Immature natural killer cell (primary cell): ENCODE measurements around the gene MCF2L. TPM values are rescaled to one million over a fixed set of nuclear protein-coding genes. Genes with fewer than 3 reads are reported as not detected.

ENCODE experiments used
- DNase-seq, 3 donors: peaks; one replicate each; pipeline ENCODE4 v3.0.0; 2022; ENCODE audit warnings: mixed read lengths in 1 of 3
- H3K27ac Mint-ChIP-seq, 6 donors: one replicate each; pipeline ENCODE4 v1.8.0; 2020; ENCODE audit warnings: mixed read lengths in 6 of 6, mild to moderate bottlenecking in 5 of 6, inconsistent platforms in 4 of 6, moderate library complexity in 3 of 6
- H3K27me3 Mint-ChIP-seq, 3 donors: one replicate each; pipeline ENCODE4 v1.8.0; 2020 to 2021; ENCODE audit warnings: low read depth in 3 of 3, mild to moderate bottlenecking in 3 of 3, mixed read lengths in 3 of 3, moderate library complexity in 3 of 3, inconsistent platforms in 1 of 3
- H3K36me3 Mint-ChIP-seq, 3 donors: one replicate each; pipeline ENCODE4 v1.8.0; 2020; ENCODE audit warnings: mixed read lengths in 3 of 3, inconsistent platforms in 2 of 3, mild to moderate bottlenecking in 2 of 3
- H3K4me1 Mint-ChIP-seq, 2 donors: one replicate each; pipeline ENCODE4 v1.8.0; 2020; ENCODE audit warnings: inconsistent platforms in 2 of 2, mild to moderate bottlenecking in 2 of 2, mixed read lengths in 2 of 2, moderate library complexity in 1 of 2
- H3K4me3 Mint-ChIP-seq, 5 donors: one replicate each; pipeline ENCODE4 v1.8.0; 2020; ENCODE audit warnings: mild to moderate bottlenecking in 5 of 5, mixed read lengths in 5 of 5, inconsistent platforms in 3 of 5, moderate library complexity in 3 of 5
- H3K9me3 Mint-ChIP-seq, 6 donors: one replicate each; pipeline ENCODE4 v1.8.0; 2020; ENCODE audit warnings: mild to moderate bottlenecking in 6 of 6, mixed read lengths in 6 of 6, inconsistent platforms in 4 of 6, moderate library complexity in 3 of 6
- polyA plus RNA-seq, 3 donors: library from polyadenylated mRNA; unstranded; fragments of 300-500 nt; fragmentation: Illumina TruSeq; gene quantifications; one replicate each; pipeline ENCODE4 v1.2.3, GENCODE V29; 2021

The MCF2L gene
- polyA plus RNA-seq, 3 donors from 2014 or later: 0.82 TPM; not detected in 2

DNA sequence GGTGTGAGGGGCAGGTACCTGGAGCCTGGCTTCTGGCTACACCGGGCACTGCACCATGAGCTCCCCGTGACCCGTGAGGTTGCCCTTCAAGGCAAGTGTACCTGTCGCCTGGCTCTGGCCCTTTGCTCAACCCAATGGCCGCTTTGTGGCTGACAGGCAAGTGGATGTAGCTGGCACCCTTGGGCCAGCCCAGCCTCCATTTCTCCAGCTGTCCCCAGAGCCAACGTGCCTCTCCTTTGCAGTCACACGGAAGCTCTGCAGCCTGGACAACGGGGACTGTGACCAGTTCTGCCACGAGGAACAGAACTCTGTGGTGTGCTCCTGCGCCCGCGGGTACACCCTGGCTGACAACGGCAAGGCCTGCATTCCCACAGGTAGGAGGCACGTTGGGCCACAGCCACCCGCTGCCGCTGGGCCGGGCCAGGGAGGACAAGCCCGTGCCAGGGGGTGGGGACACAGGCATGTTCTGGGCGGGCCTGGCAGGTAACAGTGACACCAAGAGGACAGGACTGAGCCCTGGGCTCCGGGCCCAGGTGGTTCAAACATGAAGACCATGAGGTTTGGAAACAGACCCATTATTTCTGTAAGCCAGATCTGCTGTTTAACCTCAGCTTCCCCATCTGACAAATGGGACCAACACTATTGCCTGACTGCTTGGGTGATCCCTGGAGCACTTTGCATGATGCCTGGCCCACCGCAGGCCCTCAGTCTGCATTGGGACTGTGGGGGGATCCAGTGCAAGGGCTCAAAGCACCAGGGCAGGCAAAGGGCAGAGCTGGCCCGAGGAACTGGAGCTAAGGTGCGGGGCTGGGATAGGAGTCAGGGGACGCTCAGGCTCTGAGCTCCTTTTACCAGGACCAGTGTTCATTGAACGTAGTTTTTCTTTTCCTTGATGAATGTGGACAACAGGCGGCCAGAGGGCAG, 171.9 kb downstream of the MCF2L start:
- Mint-ChIP-seq H3K4me3 (no peak overlapping the region), H3K27me3 (peaks cover 0 to 5% (median 0%) of the 10 kb centered on the region in 3 donors), H3K36me3 (no peaks in the 10 kb centered on the region), H3K27ac (no peak overlapping the region), H3K9me3 (no peaks in the 10 kb centered on the region), H3K4me1 (no peaks in the 10 kb centered on the region)
- no peak for DNase-seq

DNA sequence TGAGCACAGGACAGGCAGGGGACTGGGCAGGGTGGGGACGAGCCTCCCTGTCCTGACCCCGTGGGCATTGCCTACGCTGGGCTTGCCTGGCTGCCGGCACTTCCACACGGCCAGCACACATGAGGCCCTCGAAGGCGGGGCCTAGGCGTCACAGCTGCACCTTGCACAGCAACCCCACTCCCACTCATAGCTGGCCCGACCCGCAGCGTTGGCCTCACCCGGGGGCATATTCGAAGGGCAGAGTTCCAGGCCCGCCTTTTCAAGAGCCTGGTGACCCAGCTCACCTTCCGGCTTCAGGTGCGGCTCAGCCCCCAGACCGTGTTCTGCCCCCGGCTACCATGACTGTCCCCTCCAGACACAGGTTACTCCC, 172.6 kb downstream of the MCF2L start:
- H3K4me3 Mint-ChIP-seq: no peak overlapping the region
- H3K27ac Mint-ChIP-seq: no peak overlapping the region
- no peaks in the 10 kb centered on the region for H3K9me3 Mint-ChIP-seq
- no peak for DNase-seq
- no peaks in the 10 kb centered on the region for H3K4me1 Mint-ChIP-seq
- peaks cover 0 to 5% (median 0%) of the 10 kb centered on the region in 3 donors for H3K27me3 Mint-ChIP-seq
- H3K36me3 Mint-ChIP-seq: no peaks in the 10 kb centered on the region

DNA sequence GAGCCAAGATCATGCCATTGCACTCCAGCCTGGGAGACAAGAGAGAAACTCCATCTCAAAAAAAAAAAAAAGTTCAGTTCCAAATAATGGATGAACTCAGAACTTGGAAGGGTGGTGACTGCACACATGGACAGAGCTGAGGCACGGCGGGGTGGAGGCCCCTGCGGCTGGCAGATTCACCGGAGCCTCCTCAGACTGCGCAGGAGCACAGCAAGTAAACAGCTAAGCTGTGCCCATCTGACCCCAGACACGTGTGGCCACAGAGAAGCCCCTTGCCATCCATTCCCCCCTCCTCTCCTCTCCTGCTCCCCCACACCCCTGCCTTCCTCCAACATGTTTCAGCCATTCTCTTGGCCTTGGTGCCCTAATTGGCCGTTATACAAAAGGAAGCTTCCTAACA, 173.9 kb downstream of the MCF2L start:
- Mint-ChIP-seq H3K36me3 (no peaks in the 10 kb centered on the region), H3K27ac (peak overlapping the region in 1 of 6 donors; percentile 71), H3K4me3 (no peak overlapping the region), H3K4me1 (no peaks in the 10 kb centered on the region), H3K27me3 (peaks cover 0 to 5% (median 0%) of the 10 kb centered on the region in 3 donors), H3K9me3 (no peaks in the 10 kb centered on the region)
- no peak for DNase-seq

DNA sequence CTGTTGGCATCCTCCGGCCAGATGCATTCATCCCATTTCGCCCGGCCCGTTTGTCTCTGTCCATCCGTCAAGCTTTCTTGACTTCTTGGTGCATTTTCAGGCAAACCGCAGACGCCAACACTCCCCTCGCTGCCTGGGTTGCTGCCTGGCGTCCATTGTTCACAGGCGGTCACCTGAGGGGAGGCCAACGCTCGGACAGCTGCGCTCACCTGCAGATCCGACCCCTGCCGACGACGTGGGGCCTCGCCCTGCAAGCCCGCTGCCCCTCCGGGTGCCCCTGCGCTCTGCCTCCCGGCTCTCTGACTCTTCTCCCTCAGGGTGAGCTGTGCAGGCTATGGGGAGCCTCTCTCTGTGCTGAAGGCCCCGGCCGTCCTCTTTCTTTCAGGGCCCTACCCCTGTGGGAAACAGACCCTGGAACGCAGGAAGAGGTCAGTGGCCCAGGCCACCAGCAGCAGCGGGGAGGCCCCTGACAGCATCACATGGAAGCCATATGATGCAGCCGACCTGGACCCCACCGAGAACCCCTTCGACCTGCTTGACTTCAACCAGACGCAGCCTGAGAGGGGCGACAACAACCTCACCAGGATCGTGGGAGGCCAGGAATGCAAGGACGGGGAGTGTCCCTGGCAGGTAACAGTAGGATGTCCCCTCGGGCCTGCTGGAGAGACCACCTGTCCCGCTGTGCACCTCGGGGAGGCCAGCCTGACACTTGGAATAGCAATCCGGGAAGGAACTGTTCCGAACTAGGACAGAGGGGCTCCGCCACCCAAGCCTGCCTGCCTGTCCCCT, 174.6 kb downstream of the MCF2L start:
- no peaks in the 10 kb centered on the region for H3K36me3 Mint-ChIP-seq
- no peak overlapping the region for H3K4me3 Mint-ChIP-seq
- H3K9me3 Mint-ChIP-seq: no peaks in the 10 kb centered on the region
- DNase-seq: no peak
- H3K27me3 Mint-ChIP-seq: peaks cover 0 to 7% (median 0%) of the 10 kb centered on the region in 3 donors
- no peak overlapping the region for H3K27ac Mint-ChIP-seq
- no peaks in the 10 kb centered on the region for H3K4me1 Mint-ChIP-seq

DNA sequence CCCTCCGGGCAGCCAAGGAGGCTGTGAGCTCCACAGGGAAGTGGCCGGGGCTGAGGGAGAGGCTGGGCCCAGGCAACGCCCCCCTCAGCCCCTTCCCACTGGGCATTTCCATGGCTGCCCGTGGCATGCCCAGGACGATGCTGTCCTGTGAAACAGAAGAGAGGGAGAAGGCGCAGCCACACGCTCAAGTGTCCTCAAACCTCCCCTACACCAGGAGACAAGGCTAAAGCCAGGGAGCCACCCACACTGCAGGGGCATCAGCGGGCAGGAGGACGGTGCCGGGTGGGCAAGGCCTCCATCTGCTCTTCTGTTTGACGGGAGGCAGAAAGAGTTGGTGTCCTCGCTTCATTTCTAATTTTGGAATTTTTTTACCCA, 175.2 kb downstream of the MCF2L start:
- Mint-ChIP-seq H3K27ac (no peak overlapping the region), H3K36me3 (no peaks in the 10 kb centered on the region), H3K4me1 (no peaks in the 10 kb centered on the region), H3K9me3 (no peaks in the 10 kb centered on the region), H3K4me3 (no peak overlapping the region), H3K27me3 (peaks cover 0 to 7% (median 0%) of the 10 kb centered on the region in 3 donors)
- no peak for DNase-seq

DNA sequence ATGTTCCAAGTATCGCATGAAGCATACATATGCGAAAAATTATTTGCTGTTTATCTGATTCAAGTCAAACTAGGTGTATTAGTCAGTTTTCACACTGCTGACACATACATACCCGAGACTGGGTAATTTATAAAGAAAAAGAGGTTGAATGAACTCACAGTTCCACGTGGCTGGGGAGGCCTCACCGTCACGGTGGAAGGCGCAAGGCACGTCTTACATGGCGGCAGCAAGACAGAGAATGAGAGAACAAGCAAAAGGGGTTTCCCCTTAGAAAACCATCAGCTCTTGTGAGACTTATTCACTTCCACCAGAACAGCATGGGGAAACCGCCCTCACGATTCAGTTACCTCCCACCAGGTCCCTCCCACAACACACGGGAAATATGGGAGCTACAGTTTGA, 176.5 kb downstream of the MCF2L start:
- no peaks in the 10 kb centered on the region for H3K36me3 Mint-ChIP-seq
- no peak overlapping the region for H3K27ac Mint-ChIP-seq

DNA sequence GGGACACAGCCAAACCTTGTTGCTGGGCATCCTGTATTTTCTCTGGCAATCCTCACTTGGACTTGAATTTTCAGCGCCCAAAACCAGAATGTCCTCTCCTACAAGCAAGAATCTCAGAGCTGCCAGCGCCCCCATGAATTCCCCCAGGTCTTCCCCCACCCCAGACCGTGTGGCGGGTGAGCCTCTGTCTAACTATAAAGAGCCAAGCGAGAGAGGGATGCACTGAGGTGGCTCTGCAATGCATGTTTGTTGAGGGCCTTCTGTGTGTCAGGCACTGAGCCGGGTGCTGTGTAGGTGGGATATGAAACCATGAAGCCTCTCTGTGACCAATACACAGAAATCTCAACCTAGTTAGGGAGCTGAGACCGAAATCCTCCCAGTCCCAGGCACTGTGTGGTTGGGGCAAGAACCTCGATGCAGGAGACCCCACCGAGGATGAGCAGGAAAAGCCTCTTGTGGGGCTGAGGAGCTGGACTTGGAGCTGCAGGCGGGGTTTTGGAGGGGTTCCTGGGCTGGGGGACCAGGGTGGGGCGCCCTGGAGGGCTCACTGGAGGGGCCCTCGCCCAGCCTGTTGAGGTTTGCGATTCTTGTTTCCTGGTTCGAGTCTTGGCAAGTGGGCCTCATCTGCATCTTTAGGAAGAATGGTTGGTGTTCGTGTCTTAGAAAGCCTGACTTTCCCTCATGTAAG, 177.0 kb downstream of the MCF2L start:
- no peak overlapping the region for H3K4me3 Mint-ChIP-seq
- no peak for DNase-seq
- peaks cover 0 to 9% (median 2%) of the 10 kb centered on the region in 3 donors for H3K27me3 Mint-ChIP-seq
- H3K9me3 Mint-ChIP-seq: no peaks in the 10 kb centered on the region
- H3K27ac Mint-ChIP-seq: no peak overlapping the region
- H3K36me3 Mint-ChIP-seq: no peaks in the 10 kb centered on the region
- H3K4me1 Mint-ChIP-seq: peaks cover 0 to under 1% of the 10 kb centered on the region in 2 donors

More for the DNA sequence above, 176.5 kb downstream of the MCF2L start:
- Mint-ChIP-seq H3K4me1 (no peaks in the 10 kb centered on the region), H3K27me3 (peaks cover 0 to 9% (median 2%) of the 10 kb centered on the region in 3 donors), H3K4me3 (no peak overlapping the region), H3K9me3 (no peaks in the 10 kb centered on the region)
- no peak for DNase-seq

DNA sequence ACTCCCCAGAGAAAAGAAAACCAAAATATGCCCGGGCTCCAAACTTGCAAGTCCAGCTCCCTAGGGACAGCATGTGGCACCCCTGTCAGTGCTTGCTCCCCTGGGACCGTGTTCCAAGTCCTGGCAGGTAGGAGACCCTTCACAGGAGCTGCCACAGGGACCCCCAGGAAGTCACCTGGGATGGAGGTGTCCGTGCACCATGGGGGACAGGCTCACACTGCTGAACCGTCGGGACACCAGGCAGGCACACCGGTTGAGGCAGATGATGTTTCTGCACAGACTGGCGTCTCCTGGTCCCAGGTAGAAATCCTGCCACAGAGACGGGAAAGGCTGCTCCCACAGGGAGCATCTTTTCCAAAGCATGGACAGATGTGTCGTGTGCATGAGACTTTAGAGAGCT, 177.7 kb downstream of the MCF2L start:
- Mint-ChIP-seq H3K9me3 (no peaks in the 10 kb centered on the region), H3K4me1 (peaks cover 0 to 3% of the 10 kb centered on the region in 2 donors)

DNA sequence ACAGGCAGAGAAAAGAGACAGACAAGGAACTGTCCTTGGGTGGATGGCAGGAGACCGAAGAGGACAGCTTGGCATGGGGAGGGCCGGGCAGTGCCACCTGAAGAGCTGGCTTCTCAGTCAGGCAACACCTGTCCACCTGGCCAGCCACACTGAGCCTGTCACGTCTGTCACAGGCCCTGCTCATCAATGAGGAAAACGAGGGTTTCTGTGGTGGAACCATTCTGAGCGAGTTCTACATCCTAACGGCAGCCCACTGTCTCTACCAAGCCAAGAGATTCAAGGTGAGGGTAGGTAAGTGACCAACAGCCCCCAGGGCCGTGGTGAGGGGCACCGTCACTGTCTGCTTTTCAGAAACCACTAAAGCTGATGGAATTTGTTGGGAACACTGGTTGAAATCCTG, 178.2 kb downstream of the MCF2L start:
- Mint-ChIP-seq H3K4me1 (peaks cover 3 to 6% of the 10 kb centered on the region in 2 donors), H3K27me3 (peaks cover 2 to 9% (median 5%) of the 10 kb centered on the region in 3 donors), H3K9me3 (no peaks in the 10 kb centered on the region), H3K4me3 (no peak overlapping the region), H3K36me3 (no peaks in the 10 kb centered on the region), H3K27ac (no peak overlapping the region)
- no peak for DNase-seq

More for the DNA sequence above, 177.7 kb downstream of the MCF2L start:
- peaks cover 0 to 9% (median 5%) of the 10 kb centered on the region in 3 donors for H3K27me3 Mint-ChIP-seq
- H3K4me3 Mint-ChIP-seq: no peak overlapping the region
- H3K27ac Mint-ChIP-seq: no peak overlapping the region
- no peak for DNase-seq
- H3K36me3 Mint-ChIP-seq: no peaks in the 10 kb centered on the region

DNA sequence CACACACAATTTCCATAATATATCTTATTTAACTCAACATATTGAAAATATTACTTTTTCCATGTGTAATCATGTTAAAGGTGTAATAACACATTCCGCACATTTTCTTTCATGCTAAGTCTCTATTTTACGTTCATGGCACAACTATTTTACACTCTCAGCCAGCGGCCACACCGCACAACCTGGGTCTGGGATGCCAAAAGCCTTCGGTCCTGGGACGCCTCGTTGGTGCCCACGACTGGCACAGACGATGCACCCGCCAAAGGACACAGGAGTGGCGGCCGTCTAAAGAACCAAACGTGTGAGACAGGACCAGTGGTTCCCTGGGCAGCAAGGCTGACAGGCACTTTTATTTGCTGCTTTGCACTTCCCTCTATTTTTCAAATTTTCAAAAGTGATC, 179.4 kb downstream of the MCF2L start:
- H3K9me3 Mint-ChIP-seq: no peaks in the 10 kb centered on the region
- H3K27me3 Mint-ChIP-seq: peaks cover 9 to 18% (median 11%) of the 10 kb centered on the region in 3 donors
- no peak for DNase-seq
- no peaks in the 10 kb centered on the region for H3K36me3 Mint-ChIP-seq
- H3K4me3 Mint-ChIP-seq: no peak overlapping the region
- H3K27ac Mint-ChIP-seq: no peak overlapping the region
- H3K4me1 Mint-ChIP-seq: peaks cover 11 to 14% of the 10 kb centered on the region in 2 donors

DNA sequence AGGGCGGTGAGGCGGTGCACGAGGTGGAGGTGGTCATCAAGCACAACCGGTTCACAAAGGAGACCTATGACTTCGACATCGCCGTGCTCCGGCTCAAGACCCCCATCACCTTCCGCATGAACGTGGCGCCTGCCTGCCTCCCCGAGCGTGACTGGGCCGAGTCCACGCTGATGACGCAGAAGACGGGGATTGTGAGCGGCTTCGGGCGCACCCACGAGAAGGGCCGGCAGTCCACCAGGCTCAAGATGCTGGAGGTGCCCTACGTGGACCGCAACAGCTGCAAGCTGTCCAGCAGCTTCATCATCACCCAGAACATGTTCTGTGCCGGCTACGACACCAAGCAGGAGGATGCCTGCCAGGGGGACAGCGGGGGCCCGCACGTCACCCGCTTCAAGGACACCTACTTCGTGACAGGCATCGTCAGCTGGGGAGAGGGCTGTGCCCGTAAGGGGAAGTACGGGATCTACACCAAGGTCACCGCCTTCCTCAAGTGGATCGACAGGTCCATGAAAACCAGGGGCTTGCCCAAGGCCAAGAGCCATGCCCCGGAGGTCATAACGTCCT, 180.0 kb downstream of the MCF2L start:
- Mint-ChIP-seq H3K27me3 (peaks cover 14 to 23% (median 15%) of the 10 kb centered on the region in 3 donors), H3K4me1 (peaks cover 15 to 18% of the 10 kb centered on the region in 2 donors), H3K27ac (no peak overlapping the region), H3K4me3 (no peak overlapping the region), H3K9me3 (no peaks in the 10 kb centered on the region), H3K36me3 (no peaks in the 10 kb centered on the region)
- no peak for DNase-seq
